Adrenal gland (tissue), 5 donors: Measurements from ENCODE around the gene CELA1.

Experiments used
- CTCF ChIP-seq, 6 experiments: fragments of 450-650 bp in 4 of 6; fragments of 200-600 bp in 2 of 6; sonication (generic) in 1 of 6; IDR thresholded peaks; 1 replicate in 5 of 6; 2 replicates in 1 of 6; pipeline versions ENCODE4 v1.5.1 to v1.8.0; 2016 to 2021; ENCODE audit warnings: antibody characterized with exemption in 6 of 6, mild to moderate bottlenecking in 2 of 6, moderate library complexity in 1 of 6
- POLR2A ChIP-seq, 2 donors: fragments of 450-650 bp; IDR thresholded peaks; one replicate each; pipeline ENCODE4 v1.6.1; 2017; ENCODE audit warnings: antibody characterized with exemption in 2 of 2, mild to moderate bottlenecking in 2 of 2, moderate library complexity in 1 of 2
- donor health status: DM: no; HTN: no; CAD: no.

GRCh38 chr12:51377099-51377984 lies 30.9 kb upstream of the CELA1 start:
- TF ChIP-seq CTCF (IDR thresholded peaks at IDR 0.05) (no peak), POLR2A (IDR thresholded peaks at IDR 0.05) (no peak)
